DMS 273 (cell line): ENCODE measurements around the gene TNK2.
"Not testable (repeated sequence)": the region's sequence is repeated elsewhere in the genome, so short reads cannot be mapped to it uniquely, and the experiment has no call there.

Source experiments
- DNase-seq: peaks from one replicate; lab custom pipeline; 2025; ENCODE audit not compliant: unreplicated experiment; lab: John Stamatoyannopoulos, UW

Gene TNK2

DNA sequence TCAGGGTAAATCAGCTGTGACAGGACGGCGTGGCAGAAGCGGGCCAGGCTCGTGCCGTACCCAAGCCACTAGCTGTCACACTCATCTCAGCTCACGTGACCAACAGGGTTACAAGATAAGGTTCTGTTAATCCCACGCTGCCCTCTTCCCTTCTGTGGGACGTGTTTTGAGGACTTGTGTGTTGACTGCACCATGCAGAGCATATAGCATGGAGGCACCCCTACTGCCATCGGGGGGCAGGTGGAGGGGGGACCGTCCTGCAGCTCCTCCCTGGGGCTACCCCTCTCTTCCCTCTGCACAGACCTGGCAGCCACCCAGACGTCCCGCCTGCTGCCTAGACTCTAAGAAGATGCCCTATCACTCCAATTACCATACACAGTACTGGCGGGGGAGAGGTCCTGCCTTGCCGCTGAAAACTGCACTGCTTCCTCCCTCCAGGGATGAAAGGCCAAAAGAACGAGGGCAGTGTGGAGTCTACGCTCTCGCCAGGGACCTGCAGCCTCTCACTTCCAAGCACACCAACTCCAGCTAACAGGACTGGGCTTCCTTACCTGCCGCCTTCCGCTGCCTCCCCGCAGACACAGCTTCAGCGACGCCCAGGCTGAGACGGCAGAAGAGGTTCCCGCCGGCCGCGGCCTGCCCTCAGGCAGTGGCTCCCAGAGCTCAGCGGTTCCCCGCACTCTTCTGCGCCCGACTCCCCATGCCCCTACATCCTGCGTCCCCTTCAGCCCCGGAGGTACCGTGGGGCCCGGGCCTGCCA lies at the start of gene TNK2:
TNK2 (minus strand) TSS at position 618 of the 760 bp plus-strand sequence. CDS start 19,963 bp downstream, outside the sequence.
- peak; percentile 88 for DNase-seq

DNA sequence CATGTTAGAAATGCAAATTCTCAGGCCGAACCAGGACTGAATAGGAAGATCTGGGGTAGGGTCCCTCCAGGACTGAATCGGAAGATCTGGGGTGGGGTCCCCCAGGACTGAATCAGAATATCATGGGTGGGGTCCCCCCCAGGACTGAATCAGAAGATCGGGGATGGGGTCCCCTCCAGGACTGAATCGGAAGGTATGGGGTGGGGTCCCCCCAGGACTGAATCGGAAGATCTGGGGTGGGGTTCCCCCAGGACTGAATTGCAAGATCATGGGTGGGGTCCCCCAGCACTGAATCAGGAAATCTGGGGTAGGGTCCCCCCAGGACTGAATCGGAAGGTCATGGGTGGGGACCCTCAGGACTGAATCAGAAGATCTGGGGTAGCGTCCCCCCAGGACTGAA lies 48.2 kb upstream of the TNK2 start:
- DNase-seq: no peak

DNA sequence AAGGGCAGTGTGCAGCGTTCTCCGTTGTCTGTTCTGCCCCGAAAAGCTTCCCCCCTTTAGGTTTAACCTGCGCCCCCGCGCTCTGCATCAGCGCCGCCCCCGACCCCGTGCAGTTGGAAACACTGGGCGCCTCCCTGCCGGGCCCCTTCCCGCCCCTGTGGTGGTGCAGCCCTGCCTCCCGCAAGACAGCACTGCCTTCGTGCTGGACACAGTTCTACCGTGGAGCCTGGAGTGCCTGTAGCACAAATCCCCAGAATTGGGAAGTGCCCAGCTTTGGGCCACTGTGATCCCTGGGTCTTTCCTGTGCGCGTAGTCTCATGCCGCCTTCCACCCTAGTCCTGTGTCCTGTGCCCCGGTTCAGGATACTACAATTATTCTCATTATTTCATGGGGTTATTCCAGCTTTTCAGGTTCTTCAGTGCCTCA lies 47.1 kb upstream of the TNK2 start:
- not testable (repeated sequence) for DNase-seq

DNA sequence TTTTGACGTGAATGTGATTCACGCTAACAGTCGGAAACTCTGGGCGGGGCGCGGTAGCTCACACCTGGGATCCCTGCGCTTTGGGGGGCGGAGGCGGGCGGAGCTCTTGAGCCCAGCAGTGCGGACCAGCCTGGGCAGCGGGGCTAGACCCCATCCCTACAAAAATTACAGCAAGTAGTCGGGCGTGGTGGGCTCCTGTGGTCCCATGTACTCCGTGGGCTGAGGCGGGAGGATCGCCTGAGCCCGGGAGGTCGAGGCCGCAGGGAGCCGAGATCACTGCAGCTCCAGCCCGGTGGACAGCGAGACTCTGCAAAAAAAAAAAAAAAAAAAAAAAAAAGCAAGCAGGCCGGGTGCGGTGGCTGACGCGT lies 46.4 kb upstream of the TNK2 start:
- DNase-seq: not testable (repeated sequence)

DNA sequence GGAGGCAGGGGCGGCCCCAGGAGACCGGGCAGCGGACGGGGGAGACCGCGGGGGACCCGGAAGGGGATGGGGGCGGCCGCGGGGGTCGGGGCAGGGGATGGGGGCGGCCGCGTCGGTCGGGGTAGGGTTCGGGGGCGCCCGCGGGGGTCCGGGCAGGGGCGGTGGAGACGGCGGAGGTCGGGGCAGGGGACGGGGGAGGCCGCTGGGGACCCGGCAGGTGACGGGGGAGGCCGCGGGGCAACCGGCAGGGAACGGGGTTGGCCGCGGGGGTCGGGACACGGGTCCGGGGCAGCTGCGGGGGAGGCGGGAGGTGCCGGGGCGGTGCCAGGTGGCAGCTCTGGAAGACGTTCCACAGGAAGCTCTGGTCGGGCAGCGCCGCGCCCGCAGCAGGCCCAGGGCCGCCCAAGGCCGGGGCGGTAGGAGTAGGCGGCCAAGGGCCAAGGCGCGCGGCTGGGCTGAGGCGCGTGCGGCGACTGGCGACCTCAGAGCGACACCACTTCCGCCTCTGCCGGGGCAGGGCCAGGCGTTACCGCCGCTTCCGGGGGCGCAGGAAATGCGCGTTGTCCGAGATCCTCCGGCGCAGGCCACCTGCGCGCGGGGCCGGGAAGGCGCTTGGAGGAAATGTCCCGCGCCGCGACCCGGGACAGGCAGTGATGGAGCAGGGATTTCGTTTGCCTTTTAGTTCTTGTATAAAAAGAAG lies 45.9 kb upstream of the TNK2 start:
- DNase-seq: not testable (repeated sequence)

DNA sequence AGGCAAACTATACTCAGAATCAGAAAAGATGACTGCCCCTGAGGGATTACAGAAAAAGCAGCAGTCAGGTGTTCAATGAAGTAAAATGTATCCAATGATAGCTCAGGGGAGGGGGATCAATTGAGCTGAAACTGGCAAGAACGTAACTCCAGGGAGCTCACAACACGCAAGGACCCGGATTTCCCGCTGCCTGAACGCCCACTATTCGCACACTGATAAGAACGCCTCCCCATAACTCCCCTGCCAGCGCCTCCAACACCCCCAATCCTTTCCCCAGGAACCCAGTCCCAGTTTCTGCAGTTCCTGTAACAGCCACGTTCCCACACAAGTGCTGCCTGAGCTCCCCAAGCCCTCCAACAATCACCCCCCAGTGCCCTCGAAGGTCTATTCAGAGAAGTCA lies 44.2 kb upstream of the TNK2 start:
- DNase-seq: not testable (repeated sequence)

DNA sequence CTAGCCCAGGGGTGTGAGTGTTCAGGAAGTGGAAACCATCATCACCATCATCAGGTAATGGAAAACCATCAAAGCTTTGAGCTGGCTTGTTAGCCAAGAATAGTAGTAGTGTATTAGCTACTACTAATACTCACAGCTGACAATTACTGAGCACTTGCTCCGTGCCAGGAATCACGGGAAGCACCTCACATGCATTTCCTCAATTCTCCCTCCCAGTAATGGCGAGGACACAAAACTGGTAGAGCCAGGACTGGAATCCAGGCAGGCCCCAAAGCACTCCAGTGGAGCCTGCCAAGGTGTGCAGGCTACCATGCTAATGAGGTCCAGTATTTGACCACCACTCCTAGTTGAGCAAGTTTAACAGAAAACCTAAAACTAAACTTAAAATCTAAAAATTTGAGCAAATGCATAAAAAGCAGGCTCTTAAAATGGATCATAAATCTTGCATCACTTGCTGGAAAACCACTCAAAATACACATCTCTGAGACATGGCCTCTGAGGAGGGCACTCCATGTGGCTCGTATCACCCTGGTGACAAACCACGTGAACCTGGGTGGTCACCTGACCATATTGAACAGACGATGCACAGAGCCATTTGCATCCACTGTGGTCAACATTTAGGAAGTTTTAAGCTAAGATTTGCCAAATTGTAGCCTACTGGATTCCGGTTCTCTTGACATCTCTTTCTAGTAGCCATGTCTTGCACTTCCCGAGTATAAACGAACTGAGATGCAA lies 43.3 kb upstream of the TNK2 start:
- not testable (repeated sequence) for DNase-seq

DNA sequence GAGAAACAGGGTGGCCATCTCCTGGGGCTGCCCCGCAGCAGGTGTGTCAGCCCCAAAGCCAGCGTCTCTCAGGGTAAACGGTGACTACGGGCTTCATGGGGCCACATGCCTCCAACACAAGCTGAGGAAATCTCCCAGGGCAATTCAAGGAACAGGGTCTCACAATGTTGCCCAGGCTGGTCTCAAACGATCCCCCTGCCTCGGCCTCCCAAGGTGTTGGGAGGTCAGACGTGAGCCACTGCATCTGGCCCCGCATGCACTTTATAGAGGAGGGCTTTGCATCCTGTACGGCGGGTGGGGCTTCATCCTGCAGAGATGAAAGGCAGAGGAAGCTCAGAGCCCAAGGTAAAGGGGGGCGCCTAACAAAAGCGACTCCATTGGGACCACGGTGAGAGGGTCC lies 42.4 kb upstream of the TNK2 start:
- DNase-seq: not testable (repeated sequence)

DNA sequence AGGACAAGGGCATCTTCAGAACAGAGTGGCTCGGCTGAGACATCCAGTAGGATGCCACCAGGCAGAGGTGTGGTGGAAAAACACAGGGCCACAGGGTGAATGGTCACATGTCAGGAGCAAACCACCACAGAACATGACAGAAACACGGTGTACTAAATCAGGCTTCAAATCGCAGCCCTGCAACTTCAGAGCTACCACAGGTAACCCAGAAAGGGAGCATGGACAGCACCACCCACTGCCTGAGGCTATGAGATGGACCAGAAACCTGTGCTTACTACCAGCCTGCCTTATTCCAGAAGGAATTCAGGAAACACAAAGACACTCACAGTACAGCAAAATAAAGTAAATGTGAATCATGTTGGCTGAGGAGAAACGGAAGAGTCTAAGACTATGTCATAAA lies 41.8 kb upstream of the TNK2 start:
- not testable (repeated sequence) for DNase-seq

DNA sequence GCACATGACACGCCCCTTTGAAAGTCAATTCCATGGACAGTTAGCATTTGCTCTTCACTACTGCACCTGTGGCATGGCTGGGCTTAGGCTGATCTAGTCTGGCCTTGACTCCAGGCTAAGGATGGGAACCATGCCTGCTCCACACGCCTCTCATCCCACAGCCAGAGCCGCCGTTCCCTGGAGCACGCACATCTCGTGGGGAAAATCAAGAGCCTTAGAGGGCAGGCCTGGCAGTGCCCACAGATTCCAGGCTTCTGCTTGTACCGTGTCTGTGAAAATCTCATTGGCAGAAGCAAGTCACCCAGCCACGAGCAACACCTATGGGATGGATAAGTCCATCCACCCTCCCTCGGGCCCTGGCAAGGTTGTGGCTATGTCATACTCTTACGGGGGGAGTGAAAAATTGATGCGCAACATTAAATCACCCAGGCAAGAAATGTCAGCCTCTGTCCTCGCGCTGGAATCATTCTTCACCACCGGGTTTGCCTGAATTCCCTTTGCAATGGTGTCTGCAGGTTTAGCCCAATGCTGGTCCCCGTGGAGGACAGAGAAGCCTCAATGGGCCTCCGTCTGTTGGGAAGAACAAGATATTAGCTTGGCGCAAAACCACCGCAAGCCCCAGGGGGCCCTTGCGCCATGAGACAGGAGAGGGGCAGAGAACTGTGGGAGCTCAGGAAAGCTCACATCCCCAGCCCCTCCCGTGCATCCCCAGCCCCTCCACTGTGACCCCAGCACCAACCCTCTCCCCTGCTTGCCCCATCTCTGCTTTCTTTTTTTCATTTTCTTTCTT lies 38.8 kb upstream of the TNK2 start:
- not testable (repeated sequence) for DNase-seq

DNA sequence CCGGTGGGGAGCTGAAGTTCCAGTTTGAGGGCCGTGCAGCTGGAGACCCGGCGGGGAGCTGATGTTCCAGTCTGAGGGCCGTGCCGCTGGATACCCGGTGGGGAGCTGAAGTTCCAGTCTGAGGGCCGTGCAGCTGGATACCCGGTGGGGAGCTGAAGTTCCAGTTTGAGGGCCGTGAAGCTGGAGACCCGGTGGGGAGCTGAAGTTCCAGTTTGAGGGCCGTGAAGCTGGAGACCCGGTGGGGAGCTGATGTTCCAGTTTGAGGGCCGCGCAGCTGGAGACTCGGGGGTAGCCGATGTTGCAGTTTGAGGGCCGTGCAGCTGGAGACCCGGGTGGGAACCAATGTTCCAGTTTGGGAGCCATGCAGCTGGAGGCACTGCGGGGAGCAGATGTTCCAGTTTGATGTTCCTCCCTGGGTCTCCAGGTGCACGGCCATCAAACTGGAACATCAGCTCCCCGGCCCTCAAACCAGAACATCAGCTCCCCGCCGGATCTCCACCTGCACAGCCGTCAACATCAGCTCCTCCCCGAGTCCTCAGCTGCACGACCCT lies 33.0 kb upstream of the TNK2 start:
- DNase-seq: not testable (repeated sequence)

DNA sequence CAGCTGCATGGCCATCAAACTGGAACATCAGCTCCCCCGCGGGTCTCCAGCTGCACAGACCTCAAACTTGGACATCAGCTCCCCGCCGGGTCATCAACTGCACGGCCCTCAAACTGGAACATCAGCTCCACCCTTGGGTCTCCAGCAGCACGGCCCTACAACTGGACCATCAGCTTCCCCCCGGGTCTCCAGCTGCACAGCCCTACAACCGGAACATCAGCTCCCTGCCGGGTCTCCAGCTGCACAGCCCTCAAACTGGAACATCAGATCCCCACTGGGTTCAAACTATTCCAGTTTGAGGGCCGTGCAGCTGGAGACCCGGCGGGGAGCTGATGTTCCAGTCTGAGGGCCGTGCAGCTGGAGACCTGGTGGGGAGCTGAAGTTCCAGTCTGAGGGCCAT lies 32.5 kb upstream of the TNK2 start:
- not testable (repeated sequence) for DNase-seq

DNA sequence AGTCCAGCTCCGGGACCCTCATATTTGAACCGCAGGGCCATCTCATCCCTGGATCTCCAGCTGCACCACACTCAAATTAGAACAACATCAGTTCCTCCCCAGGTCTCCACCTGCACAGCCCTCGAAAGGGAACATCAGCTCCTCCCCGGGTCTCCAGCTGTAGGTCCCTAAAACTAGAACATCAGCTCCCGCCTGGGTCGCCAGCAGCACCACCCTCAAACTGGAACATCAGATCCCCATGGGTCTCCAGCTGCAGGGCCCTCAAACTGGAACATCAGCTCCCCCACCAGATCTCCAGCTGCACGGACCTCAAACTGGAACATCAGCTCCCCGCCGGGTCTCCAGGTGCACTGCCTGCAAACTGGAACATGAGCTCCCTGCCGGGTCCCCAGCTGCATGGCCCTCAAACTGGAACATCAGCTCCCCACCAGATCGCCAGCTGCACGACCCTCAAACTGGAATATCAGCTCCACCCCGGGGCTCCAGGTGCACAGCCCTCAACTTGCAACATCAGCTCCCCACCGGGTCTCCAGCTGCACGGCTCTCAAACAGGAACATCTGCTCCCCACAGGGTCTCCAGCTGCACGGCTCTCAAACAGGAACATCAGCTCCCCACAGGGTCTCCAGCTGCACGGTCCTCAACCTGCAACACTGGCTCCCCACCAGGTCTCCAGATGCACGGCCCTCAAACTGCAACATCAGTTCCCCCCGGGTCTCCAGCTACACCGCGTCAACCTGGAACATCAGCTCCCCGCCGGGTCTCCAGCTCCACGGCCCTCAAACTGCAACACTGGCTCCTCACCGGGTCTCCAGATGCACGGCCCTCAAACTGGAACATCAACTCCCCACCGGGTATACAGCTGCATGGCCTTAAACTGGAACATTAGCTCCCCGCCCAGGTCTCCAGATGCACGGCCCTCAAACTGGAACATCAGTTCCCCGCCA lies 31.4 kb upstream of the TNK2 start:
- not testable (repeated sequence) for DNase-seq

DNA sequence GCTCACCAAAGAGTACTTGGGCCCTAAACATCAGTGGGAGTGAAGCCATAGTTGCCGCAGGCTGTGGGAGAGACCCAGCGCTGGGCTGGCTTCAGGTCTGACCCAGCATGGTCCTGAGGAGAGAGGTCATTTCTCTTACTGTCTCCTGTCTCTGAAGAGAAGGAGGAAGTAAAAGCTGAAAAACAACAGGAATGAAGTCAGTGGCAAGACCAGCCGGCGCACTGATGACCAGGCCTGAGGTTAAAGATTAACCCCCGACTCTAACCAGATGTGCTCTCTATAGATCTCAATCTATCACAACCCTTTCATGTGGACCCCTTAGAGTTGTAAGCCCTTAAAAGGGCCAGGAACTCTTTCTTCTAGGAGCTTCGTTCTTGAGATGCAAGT lies 24.7 kb upstream of the TNK2 start:
- DNase-seq: not testable (repeated sequence)

DNA sequence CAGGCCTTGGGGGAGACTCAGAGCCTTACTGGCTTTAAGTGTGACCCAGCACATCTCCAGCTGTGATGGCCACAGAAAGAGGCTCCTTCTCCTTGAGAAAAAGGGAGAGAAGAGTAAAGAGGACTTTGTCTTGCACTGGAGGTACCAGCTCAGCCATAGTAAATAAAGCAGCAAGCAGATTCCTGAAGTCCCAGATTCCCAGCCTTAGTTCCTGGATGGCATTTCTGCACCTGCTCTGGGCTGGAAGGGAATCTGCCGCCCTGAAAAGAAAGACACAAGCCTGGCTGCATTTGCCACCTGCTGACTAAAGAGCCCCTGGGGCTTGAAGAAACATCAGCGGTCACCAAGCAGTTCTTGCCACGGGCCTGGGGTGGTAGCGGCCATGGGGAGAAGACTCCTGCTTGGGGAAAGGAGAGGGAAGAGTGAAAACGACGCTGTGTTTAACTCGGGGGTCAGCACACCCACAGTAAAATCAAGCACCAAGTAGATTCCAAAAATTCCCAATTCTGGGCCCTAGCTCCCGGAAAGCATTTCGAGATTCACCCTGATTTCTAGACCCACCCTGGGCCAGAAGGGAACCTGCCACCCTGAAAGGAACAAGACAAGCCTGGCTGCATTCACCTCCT lies 24.2 kb upstream of the TNK2 start:
- DNase-seq: no peak

DNA sequence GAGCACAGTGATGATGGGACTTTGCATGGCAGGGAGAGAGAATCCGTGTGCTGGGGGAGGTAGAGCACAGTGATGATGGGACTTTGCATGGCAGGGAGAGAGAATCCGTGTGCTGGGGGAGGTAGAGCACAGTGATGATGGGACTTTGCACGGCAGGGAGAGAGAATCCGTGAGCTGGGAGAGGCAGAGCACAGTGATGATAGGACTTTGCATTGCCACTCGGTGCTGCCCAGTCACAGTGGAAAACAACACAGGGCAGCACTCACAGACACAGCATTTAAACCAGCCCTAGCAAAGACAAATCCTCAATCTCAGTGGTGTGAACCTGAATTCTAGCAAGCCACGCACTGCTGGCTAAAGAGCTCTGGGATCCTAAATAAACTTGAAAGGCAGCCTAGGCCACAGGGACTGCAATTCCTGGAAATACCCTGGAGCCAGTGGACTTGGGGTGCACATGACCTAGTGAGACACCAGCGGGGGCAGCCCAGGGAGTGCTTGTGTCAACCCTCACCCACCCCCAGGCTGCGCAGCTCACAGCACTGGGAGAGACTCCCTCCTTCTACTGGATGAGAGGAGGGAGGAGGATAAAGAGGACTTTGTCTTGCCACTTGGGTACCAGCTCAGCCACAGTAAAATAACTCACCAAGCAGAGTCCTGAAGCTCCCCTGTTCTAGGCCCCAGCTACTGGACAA lies 23.4 kb upstream of the TNK2 start:
- DNase-seq: no peak

DNA sequence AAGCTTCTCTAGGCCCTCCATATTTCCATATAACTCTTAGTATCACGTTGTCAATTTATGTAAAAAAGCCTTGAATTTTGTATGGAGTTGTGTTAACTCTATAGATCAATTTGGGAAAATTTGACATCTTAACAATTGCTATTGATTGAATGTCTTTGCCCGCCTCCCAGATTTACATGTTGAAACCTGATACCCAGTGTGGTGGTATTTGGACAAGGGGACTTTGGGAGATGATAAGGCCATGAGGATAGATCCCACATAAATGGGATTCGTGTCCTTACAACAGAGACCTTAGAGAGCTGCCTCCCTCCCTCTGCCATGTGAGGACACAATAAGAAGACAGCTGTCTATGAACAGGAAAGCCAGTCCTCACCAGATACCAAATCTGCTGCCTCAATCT lies 21.1 kb upstream of the TNK2 start:
- no peak for DNase-seq

DNA sequence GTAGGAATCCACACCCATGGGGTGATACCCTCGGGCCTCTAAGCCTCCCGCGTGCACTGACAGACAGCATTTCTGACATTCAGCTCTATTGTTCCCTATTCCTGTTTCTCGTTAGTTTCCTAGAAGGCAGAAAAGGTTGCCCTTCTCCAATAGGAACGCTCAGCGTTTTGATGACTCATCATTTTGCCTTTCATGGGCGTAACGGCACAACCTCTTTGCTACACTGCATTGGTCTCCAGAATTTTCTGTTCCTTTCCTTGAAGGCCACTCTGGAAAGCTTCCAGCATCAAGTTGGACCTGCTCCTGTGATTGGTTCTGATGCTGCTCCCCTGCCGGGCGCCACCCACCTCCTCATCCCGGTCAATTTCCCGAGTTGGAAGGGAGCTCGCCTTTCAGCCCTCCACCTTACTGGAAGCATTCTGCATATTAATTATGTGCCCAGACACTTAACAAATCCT lies 13.0 kb upstream of the TNK2 start:
- DNase-seq: no peak
